K562 treated with DMSO at 1 percent for 24 hours (cell line): ENCODE measurements around the gene APLNR. TPM values are rescaled to one million over a fixed set of nuclear protein-coding genes. Genes with fewer than 3 reads are reported as not detected.

Experiments used
- total RNA-seq: library from RNA; unstranded; fragments of 300-600 nt; gene quantifications from 2 replicates; pipeline ENCODE4 v1.2.3, GENCODE V29; 2022; ENCODE audit warnings: low read depth; ENCODE audit not compliant: insufficient read depth

Gene APLNR
- 0.65 and 1.2 TPM in 2 replicates for total RNA-seq

DNA sequence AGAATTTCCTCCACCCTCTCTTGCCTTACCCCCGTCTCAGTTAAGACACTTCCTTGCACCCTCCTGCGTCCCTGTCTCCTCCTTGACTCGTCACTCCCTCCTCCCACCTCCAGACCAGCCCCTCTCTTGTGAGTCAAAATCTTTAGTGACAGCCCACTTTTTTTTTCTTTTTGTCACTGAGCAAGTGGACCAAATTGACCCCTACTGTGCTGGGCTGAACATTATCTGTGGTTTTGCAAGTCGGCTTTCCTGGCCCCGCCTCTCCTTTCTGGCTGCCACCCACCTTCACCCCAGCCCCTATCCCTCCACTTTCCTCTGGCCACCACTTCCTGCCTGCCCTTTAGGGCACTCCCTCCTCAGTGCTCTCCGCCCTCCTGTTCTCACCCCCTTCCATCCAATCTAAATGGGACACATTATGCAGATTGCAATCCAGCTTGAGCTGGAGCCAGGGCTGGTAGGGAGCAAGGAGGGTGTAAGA lies at the start of gene APLNR:
Gene APLNR, minus strand, starts transcription at position 47 of the 478 bp plus-strand sequence. CDS start 246 bp downstream, outside the sequence.

Other genes with a start within 250 kb of the APLNR start
- gene OR5AK2, start 248.3 kb downstream of the APLNR start, total RNA-seq, result not detected in 2 replicates
- not detected in 2 replicates for gene LRRC55, start 55.3 kb downstream of the APLNR start, total RNA-seq
- gene TNKS1BP1, start 87.7 kb upstream of the APLNR start, total RNA-seq, result 44.3 and 54.2 TPM in 2 replicates
- gene SSRP1, start 98.6 kb upstream of the APLNR start, total RNA-seq, result 165 and 171 TPM in 2 replicates
- gene P2RX3, start 101.1 kb upstream of the APLNR start, total RNA-seq, result 0.15 TPM in 1 of 2 replicates, not detected in the other
- not detected in 2 replicates for gene PRG3, start 143.9 kb upstream of the APLNR start, total RNA-seq
- 13.8 and 17.3 TPM in 2 replicates for gene PRG2, start 153.4 kb upstream of the APLNR start, total RNA-seq
- gene SLC43A3, start 189.9 kb upstream of the APLNR start, total RNA-seq, result 101 and 116 TPM in 2 replicates
- gene RTN4RL2, start 223.3 kb upstream of the APLNR start, total RNA-seq, result 8.8 and 11.7 TPM in 2 replicates